ENCODE measurements around the gene OR2T27.

- TF ChIP-seq CTCF (IDR thresholded peaks at IDR 0.05): peak in 1 of 7 experiments; percentile 12
- TF ChIP-seq POLR2AphosphoS5 (IDR thresholded peaks at IDR 0.05): no peak
Observed at GRCh38 chr1:248696261-248696660, 40.9 kb upstream of the OR2T27 start.

Data from stomach (tissue), 4 donors.